Measurements from ENCODE around the gene ADAM17.
A peak's percentile ranks its signal among the peaks of the same experiment; 100 is the strongest.

The ADAM17 gene

GRCh38 chr2:9471206-9471605 is 84.4 kb downstream of the ADAM17 start:
- DNase-seq (ENCODE audit: low spot score) = no peak

- no peak for DNase-seq (ENCODE audit: low spot score)
Observed at GRCh38 chr2:9467687-9468086, 87.9 kb downstream of the ADAM17 start.

GRCh38 chr2:9466147-9466683 is 89.4 kb downstream of the ADAM17 start:
- no peak for DNase-seq (ENCODE audit: low spot score)

- no peak for DNase-seq (ENCODE audit: low spot score)
Observed at GRCh38 chr2:9465170-9465569, 90.5 kb downstream of the ADAM17 start.

GRCh38 chr2:9463698-9464034 is 92.0 kb downstream of the ADAM17 start:
- no peak for DNase-seq (ENCODE audit: low spot score)

- DNase-seq (ENCODE audit: low spot score) = no peak
Observed at GRCh38 chr2:9462886-9463697, 92.5 kb downstream of the ADAM17 start.

GRCh38 chr2:9462313-9462712 is 93.3 kb downstream of the ADAM17 start:
- DNase-seq (ENCODE audit: low spot score) = no peak

- DNase-seq (ENCODE audit: low spot score) = no peak
Observed at GRCh38 chr2:9461079-9461478, 94.6 kb downstream of the ADAM17 start.

GRCh38 chr2:9460441-9461017 is 95.1 kb downstream of the ADAM17 start:
- no peak for DNase-seq (ENCODE audit: low spot score)

- no peak for DNase-seq (ENCODE audit: low spot score)
Observed at GRCh38 chr2:9451231-9451630, 104.4 kb downstream of the ADAM17 start.

- DNase-seq (ENCODE audit: low spot score) = no peak
Observed at GRCh38 chr2:9445089-9445488, 110.5 kb downstream of the ADAM17 start.

- DNase-seq (ENCODE audit: low spot score) = no peak
Observed at GRCh38 chr2:9443526-9443925, 112.1 kb downstream of the ADAM17 start.

- DNase-seq (ENCODE audit: low spot score) = no peak
Observed at GRCh38 chr2:9441556-9441955, 114.1 kb downstream of the ADAM17 start.

- peak; percentile 24 for DNase-seq (ENCODE audit: low spot score)
Observed at GRCh38 chr2:9440058-9440727, 115.4 kb downstream of the ADAM17 start.

GRCh38 chr2:9439536-9439935 is 116.1 kb downstream of the ADAM17 start:
- DNase-seq (ENCODE audit: low spot score) = no peak
